OCI-LY1 (cell line): ENCODE data around the gene SMYD3.

Source experiments
- H2AFZ ChIP-seq: fragments of 200-600 bp; sonication (generic), shearing (Covaris generic); 2 replicates; pipeline ENCODE4 v1.6.0; 2014; ENCODE audit warnings: antibody characterized with exemption, mild to moderate bottlenecking, low read length
- H3F3A ChIP-seq: fragments of 200-600 bp; sonication (generic), shearing (Covaris generic); 2 replicates; pipeline ENCODE4 v1.6.0; 2014; ENCODE audit warnings: mild to moderate bottlenecking, antibody characterized with exemption, low read length, moderate library complexity; ENCODE audit not compliant: insufficient read depth
- H3K27ac ChIP-seq: fragments of 200-600 bp; sonication (generic); 2 replicates; pipeline ENCODE4 v1.5.1; 2014; ENCODE audit warnings: low read length, mixed run types, mild to moderate bottlenecking, low read depth; ENCODE audit not compliant: poor library complexity, severe bottlenecking
- H3K27me3 ChIP-seq: fragments of 200-600 bp; sonication (generic); 2 replicates; pipeline ENCODE4 v1.6.0; 2014; ENCODE audit warnings: antibody characterized with exemption, mild to moderate bottlenecking, low read length, moderate library complexity; ENCODE audit not compliant: insufficient read depth
- H3K36me3 ChIP-seq: fragments of 200-600 bp; sonication (generic); 2 replicates; pipeline ENCODE4 v1.6.1; 2014; ENCODE audit warnings: mild to moderate bottlenecking, antibody characterized with exemption, low read length, moderate library complexity, mixed read lengths; ENCODE audit not compliant: insufficient read depth
- H3K4me1 ChIP-seq: fragments of 200-600 bp; sonication (generic); 2 replicates; pipeline ENCODE4 v1.5.1; 2014; ENCODE audit warnings: mild to moderate bottlenecking, low read length, moderate library complexity; ENCODE audit not compliant: insufficient read depth, severe bottlenecking
- H3K4me2 ChIP-seq: fragments of 200-600 bp; sonication (generic), shearing (Covaris generic); 2 replicates; pipeline ENCODE4 v1.6.1; 2014; ENCODE audit warnings: low read length
- H3K4me3 ChIP-seq: fragments of 200-600 bp; sonication (generic); 2 replicates; pipeline ENCODE4 v1.5.1; 2014; ENCODE audit warnings: low read length, low read depth, mild to moderate bottlenecking, mixed read lengths; ENCODE audit not compliant: poor library complexity, severe bottlenecking
- H3K79me2 ChIP-seq: fragments of 200-600 bp; shearing (Covaris generic); 2 replicates; pipeline ENCODE4 v1.6.1; 2016; ENCODE audit warnings: mixed run types, low read length, mixed read lengths; ENCODE audit not compliant: insufficient read depth
- H3K9ac ChIP-seq: fragments of 200-600 bp; sonication (generic), shearing (Covaris generic); 2 replicates; pipeline ENCODE4 v1.6.1; 2014; ENCODE audit warnings: mild to moderate bottlenecking, low read length, mixed read lengths
- H3K9me2 ChIP-seq: fragments of 200-600 bp; sonication (generic), shearing (Covaris generic); 2 replicates; pipeline ENCODE4 v1.6.1; 2014; ENCODE audit warnings: low read depth, mild to moderate bottlenecking, low read length, mixed read lengths
- H3K9me3 ChIP-seq: fragments of 200-600 bp; shearing (Covaris generic); 2 replicates; pipeline ENCODE4 v1.6.1; 2014; ENCODE audit warnings: low read length, mixed read lengths
- H4K20me1 ChIP-seq: fragments of 200-600 bp; sonication (generic), shearing (Covaris generic); 2 replicates; pipeline ENCODE4 v1.6.0; 2016; ENCODE audit warnings: mild to moderate bottlenecking, low read length; ENCODE audit not compliant: insufficient read depth
- CTCF ChIP-seq: fragments of 200-600 bp; sonication (generic), shearing (Covaris generic); IDR thresholded peaks from 2 replicates; pipeline ENCODE4 v1.5.1; 2017; ENCODE audit warnings: mild to moderate bottlenecking, antibody characterized with exemption, low read length, moderate library complexity, mixed read lengths
- EZH2 ChIP-seq: fragments of 200-600 bp; sonication (generic), shearing (Covaris generic); IDR thresholded peaks from 2 replicates; pipeline ENCODE4 v1.8.0; 2017; ENCODE audit warnings: borderline replicate concordance, mixed run types, mild to moderate bottlenecking, antibody characterized with exemption, low read length, moderate library complexity, mixed read lengths

Gene SMYD3

GRCh38 chr1:246434335-246434734, 72.7 kb downstream of the SMYD3 start:
- no peak overlapping the region for H2AFZ ChIP-seq
- peaks cover 3% of the 10 kb centered on the region; the same call in 1 of the 2 replicates for H3K36me3 ChIP-seq
- no peak overlapping the region for H3K4me2 ChIP-seq
- H3K4me3 ChIP-seq: no peak overlapping the region
- no peaks in the 10 kb centered on the region for H3K79me2 ChIP-seq
- no peaks in the 10 kb centered on the region for H3K9me2 ChIP-seq
- TF ChIP-seq EZH2 (no peak), CTCF (no peak)
- H3K27ac ChIP-seq: no peak overlapping the region
- H3K4me1 ChIP-seq: no peaks in the 10 kb centered on the region
- no peaks in the 10 kb centered on the region for H4K20me1 ChIP-seq
- peaks cover 7% of the 10 kb centered on the region for H3K9me3 ChIP-seq
- H3K27me3 ChIP-seq: no peaks in the 10 kb centered on the region
- H3F3A ChIP-seq: no peaks in the 10 kb centered on the region
- H3K9ac ChIP-seq: no peak overlapping the region

- Histone ChIP-seq H4K20me1 (no peaks in the 10 kb centered on the region), H2AFZ (no peak overlapping the region), H3K4me1 (no peaks in the 10 kb centered on the region), H3K27ac (no peak overlapping the region), H3K27me3 (no peaks in the 10 kb centered on the region), H3K4me3 (no peak overlapping the region), H3K9me2 (no peaks in the 10 kb centered on the region), H3K9ac (no peak overlapping the region), H3F3A (no peaks in the 10 kb centered on the region), H3K79me2 (peaks cover 4% of the 10 kb centered on the region; the same call in 1 of the 2 replicates), H3K4me2 (no peak overlapping the region), H3K9me3 (no peaks in the 10 kb centered on the region), H3K36me3 (no peaks in the 10 kb centered on the region; the same call in 1 of the 2 replicates)
- TF ChIP-seq CTCF (no peak), EZH2 (no peak)
Measured at GRCh38 chr1:246428542-246429308, 78.4 kb downstream of the SMYD3 start.

GRCh38 chr1:246427611-246428010, 79.5 kb downstream of the SMYD3 start:
- Histone ChIP-seq H4K20me1 (no peaks in the 10 kb centered on the region), H3K36me3 (no peaks in the 10 kb centered on the region), H2AFZ (no peak overlapping the region), H3K79me2 (peaks cover 4% of the 10 kb centered on the region; the same call in 1 of the 2 replicates), H3K27ac (no peak overlapping the region), H3K27me3 (no peaks in the 10 kb centered on the region), H3K9ac (no peak overlapping the region), H3K9me2 (no peaks in the 10 kb centered on the region), H3K9me3 (no peaks in the 10 kb centered on the region), H3K4me1 (no peaks in the 10 kb centered on the region), H3K4me2 (no peak overlapping the region), H3F3A (no peaks in the 10 kb centered on the region), H3K4me3 (no peak overlapping the region)
- TF ChIP-seq CTCF (no peak), EZH2 (no peak)
